Measurements from ENCODE around the gene GSTCD. TPM values are rescaled to one million over a fixed set of nuclear protein-coding genes. Genes with fewer than 3 reads are reported as not detected.
"Not testable (repeated sequence)": the region's sequence is repeated elsewhere in the genome, so short reads cannot be mapped to it uniquely, and the experiment has no call there.

The GSTCD gene
- polyA plus RNA-seq, 1 experiment = 12.1 TPM

DNA sequence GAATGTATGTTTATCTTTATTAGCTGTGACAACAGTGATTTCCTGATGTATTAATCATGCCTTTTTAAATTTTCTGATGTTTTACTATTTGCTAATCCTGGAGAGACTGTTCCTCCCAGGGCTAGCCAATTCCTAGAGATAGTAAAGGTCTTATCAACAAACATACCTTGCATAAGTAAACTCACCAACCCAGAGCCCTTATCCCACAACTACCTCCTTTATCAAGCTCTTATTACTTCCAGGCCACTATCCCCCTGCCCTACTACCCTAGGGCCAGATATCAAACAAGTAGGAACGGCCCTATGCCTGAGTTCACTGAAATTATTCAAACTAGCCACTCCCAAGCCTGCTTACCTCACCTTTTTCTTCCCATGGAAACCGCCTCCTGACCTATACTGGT lies 128.5 kb downstream of the GSTCD start:
- CTCF ChIA-PET = no interaction called here

DNA sequence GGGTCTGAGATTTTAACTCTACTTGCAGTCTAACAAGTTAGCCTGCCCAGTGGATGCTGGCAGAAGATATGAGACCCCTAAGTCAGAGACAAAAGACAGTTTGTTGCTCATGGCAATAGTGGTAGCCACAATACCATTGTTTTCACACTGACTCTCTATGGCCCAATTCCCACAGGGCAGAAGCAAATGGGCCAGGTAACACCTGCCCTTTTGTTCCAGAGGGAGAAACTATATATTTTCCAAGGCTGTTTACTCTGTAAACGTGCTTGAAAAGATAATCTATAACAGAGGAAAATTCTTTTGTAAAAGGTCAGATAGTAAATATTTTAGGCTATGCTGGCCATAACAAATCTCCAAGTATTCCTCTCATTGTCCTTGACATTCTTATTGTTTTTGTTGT lies 129.5 kb downstream of the GSTCD start:
- Histone ChIP-seq H3K27ac (ENCODE audit: low read depth, low read length) (no peak overlapping the region), H3K27me3 (ENCODE audit: control insufficient read depth, insufficient read depth, low read length) (no peaks in the 10 kb centered on the region), H3K4me3 (ENCODE audit: low read depth, low read length) (no peak overlapping the region), H3K9me3 (ENCODE audit: control insufficient read depth, insufficient read depth, low read length) (no peaks in the 10 kb centered on the region)
- TF ChIP-seq, protein P1, sequence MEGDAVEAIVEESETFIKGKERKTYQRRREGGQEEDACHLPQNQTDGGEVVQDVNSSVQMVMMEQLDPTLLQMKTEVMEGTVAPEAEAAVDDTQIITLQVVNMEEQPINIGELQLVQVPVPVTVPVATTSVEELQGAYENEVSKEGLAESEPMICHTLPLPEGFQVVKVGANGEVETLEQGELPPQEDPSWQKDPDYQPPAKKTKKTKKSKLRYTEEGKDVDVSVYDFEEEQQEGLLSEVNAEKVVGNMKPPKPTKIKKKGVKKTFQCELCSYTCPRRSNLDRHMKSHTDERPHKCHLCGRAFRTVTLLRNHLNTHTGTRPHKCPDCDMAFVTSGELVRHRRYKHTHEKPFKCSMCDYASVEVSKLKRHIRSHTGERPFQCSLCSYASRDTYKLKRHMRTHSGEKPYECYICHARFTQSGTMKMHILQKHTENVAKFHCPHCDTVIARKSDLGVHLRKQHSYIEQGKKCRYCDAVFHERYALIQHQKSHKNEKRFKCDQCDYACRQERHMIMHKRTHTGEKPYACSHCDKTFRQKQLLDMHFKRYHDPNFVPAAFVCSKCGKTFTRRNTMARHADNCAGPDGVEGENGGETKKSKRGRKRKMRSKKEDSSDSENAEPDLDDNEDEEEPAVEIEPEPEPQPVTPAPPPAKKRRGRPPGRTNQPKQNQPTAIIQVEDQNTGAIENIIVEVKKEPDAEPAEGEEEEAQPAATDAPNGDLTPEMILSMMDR (IDR thresholded peaks at IDR 0.05; ENCODE audit: low read depth, low read length) = no peak
- no peak for DNase-seq (ENCODE audit: low read depth, low spot score)
- CTCF ChIA-PET = no interaction called here
- POLR2A ChIA-PET = no interaction called here

More for the DNA sequence above, 128.5 kb downstream of the GSTCD start:
- TF ChIP-seq, protein P1 (IDR thresholded peaks at IDR 0.05; ENCODE audit: low read depth, low read length) = no peak
- H3K4me3 ChIP-seq (ENCODE audit: low read depth, low read length) = no peak overlapping the region
- H3K27me3 ChIP-seq (ENCODE audit: control insufficient read depth, insufficient read depth, low read length) = no peaks in the 10 kb centered on the region
- no peak for DNase-seq (ENCODE audit: low read depth, low spot score)
- POLR2A ChIA-PET = no interaction called here
- H3K27ac ChIP-seq (ENCODE audit: low read depth, low read length) = no peak overlapping the region
- H3K9me3 ChIP-seq (ENCODE audit: control insufficient read depth, insufficient read depth, low read length) = no peaks in the 10 kb centered on the region

DNA sequence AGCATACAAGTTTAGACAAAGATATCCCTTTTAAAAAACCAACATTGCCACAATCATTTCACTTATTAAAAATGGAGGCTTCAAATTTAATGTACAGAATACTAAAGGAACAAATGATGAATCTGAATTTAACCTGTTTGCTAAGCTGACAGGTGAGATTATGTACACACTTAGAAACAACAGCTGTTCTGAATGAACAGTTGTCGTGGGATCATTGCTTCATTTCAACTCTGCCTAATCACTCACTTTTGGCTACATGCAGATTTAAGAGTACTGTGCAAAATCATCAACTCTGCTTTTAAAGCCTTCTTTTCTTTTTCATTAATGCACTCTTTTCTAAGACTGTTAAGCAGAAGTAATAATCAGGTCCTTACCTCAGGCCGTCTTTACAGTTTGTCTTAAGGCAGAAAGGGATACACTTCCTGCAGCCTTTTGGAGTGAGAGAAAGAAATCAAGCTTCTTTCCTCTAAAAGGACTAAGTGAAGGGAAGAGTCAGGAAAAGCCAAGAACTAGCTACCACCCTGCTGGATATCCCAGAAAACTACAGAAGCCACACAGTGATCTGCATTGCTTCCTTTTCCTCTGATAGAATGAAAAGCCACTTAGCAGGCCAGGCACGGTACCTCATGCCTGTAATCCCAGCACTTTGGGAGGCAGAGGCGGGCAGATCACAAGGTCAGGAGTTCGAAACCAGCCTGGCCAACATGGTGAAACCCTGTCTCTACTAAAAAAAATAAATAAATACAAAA lies 132.0 kb downstream of the GSTCD start:
- ChIA-PET POLR2A (no interaction called here), CTCF (no interaction called here)
- Histone ChIP-seq H3K9me3 (ENCODE audit: control insufficient read depth, insufficient read depth, low read length) (no peaks in the 10 kb centered on the region), H3K4me3 (ENCODE audit: low read depth, low read length) (no peak overlapping the region), H3K27me3 (ENCODE audit: control insufficient read depth, insufficient read depth, low read length) (no peaks in the 10 kb centered on the region), H3K27ac (ENCODE audit: low read depth, low read length) (no peak overlapping the region)
- TF ChIP-seq, protein P1 (IDR thresholded peaks at IDR 0.05; ENCODE audit: low read depth, low read length) = no peak
- DNase-seq (ENCODE audit: low read depth, low spot score) = no peak

DNA sequence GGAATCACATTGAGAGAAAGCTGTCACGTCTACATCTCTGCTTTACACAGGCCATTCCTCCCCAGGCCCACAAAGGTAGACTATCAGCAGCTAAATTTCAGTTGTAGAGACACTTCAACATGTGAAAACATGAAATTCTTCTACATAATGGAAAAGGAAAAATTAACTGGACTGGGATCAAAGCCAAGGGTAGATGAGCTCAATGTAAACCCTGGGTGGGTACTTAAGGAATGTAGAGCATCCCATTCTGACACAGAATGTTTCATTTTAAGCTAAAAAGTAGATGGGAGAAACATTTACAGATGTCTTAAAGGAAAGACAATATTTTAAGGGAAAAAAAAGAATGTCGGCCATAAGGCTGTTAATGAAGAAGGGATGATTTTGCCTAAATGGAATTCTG lies 135.4 kb downstream of the GSTCD start:
- POLR2A ChIA-PET = no interaction called here

DNA sequence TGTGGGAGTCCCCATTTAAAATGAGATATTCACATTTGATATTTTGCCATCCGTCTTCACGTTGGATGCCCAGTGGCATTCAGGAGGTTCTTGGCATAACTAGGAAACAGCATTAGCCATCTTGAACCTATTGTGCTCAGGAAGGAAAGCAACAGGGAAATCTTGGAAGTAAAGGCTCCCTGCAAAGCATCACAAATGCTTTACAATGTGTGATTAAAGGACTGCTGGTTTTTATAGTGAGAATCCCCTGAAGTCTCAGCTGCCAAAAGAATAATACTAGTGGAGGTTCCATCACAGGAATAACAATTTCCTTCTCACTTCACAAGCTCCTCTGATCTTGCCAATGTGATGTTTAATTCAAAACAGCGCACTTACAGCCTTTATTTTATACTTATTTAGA lies 137.0 kb downstream of the GSTCD start:
- Histone ChIP-seq H3K9me3 (ENCODE audit: control insufficient read depth, insufficient read depth, low read length) (no peaks in the 10 kb centered on the region), H3K27ac (ENCODE audit: low read depth, low read length) (no peak overlapping the region), H3K4me3 (ENCODE audit: low read depth, low read length) (no peak overlapping the region), H3K27me3 (ENCODE audit: control insufficient read depth, insufficient read depth, low read length) (no peaks in the 10 kb centered on the region)
- ChIA-PET POLR2A (no interaction called here), CTCF (no interaction called here)
- no peak for DNase-seq (ENCODE audit: low read depth, low spot score)
- TF ChIP-seq, protein P1 (IDR thresholded peaks at IDR 0.05; ENCODE audit: low read depth, low read length) = no peak

More for the DNA sequence above, 135.4 kb downstream of the GSTCD start:
- Histone ChIP-seq H3K4me3 (ENCODE audit: low read depth, low read length) (no peak overlapping the region), H3K27ac (ENCODE audit: low read depth, low read length) (no peak overlapping the region), H3K27me3 (ENCODE audit: control insufficient read depth, insufficient read depth, low read length) (no peaks in the 10 kb centered on the region), H3K9me3 (ENCODE audit: control insufficient read depth, insufficient read depth, low read length) (no peaks in the 10 kb centered on the region)
- CTCF ChIA-PET = no interaction called here
- DNase-seq (ENCODE audit: low read depth, low spot score) = no peak
- TF ChIP-seq, protein P1 (IDR thresholded peaks at IDR 0.05; ENCODE audit: low read depth, low read length) = no peak

DNA sequence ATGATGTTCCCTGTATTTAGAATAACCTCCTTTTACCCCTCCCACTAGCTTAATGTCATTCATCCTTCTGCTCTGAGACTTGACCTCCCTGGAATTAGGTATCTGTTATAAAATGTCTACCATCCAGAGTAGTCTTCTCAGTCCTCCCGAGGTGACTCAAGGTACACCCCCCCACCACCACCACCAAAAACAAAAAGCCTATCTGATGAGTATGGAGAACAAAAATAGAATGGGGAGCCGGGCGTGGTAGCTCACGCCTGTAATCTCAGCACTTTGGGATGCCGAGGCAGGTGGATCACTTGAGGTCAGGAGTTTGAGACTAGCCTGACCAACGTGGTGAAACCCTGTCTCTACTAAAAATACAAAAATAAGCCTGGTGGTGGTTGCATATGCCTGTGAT lies 139.8 kb downstream of the GSTCD start:
- H3K27me3 ChIP-seq (ENCODE audit: control insufficient read depth, insufficient read depth, low read length); POLR2A ChIA-PET; H3K4me3 ChIP-seq (ENCODE audit: low read depth, low read length); H3K9me3 ChIP-seq (ENCODE audit: control insufficient read depth, insufficient read depth, low read length); DNase-seq (ENCODE audit: low read depth, low spot score); H3K27ac ChIP-seq (ENCODE audit: low read depth, low read length): not testable (repeated sequence)
- CTCF ChIA-PET = interaction anchor here (1.2 kb wide), 1 partner anchor 133 kb away, joined by 4 read pairs; no protein-coding TSS in a partner anchor
